ENCODE data around the gene DLGAP1.

DLGAP1 gene

GRCh38 chr18:3447068-3447894, 1007.8 kb downstream of the DLGAP1 start (continued):
- TF ChIP-seq PRDM4 (tag by site-specific recombination; IDR thresholded peaks at IDR 0.05) (0 out of 2 replicates have a peak, but pooled peaks have one; percentile 16), ZNF280C (tag by site-specific recombination; IDR thresholded peaks at IDR 0.05) (no peak), TCF7L2 (IDR thresholded peaks at IDR 0.05; ENCODE audit: borderline replicate concordance, low read depth, low read length) (no peak), GLIS2 (tag by site-specific recombination; IDR thresholded peaks at IDR 0.05) (peak; percentile 70), ZFP41 (tag by site-specific recombination; IDR thresholded peaks at IDR 0.05; ENCODE audit: borderline replicate concordance) (no peak), ZNF521 (tag by site-specific recombination; IDR thresholded peaks at IDR 0.05) (no peak), ZNF629 (tag by site-specific recombination; IDR thresholded peaks at IDR 0.05) (no peak; the same call in 1 of the 2 replicates), ZNF341 (tag by site-specific recombination; IDR thresholded peaks at IDR 0.05; ENCODE audit: low read depth) (no peak; the same call in 1 of the 2 replicates), ZNF624 (tag by site-specific recombination; IDR thresholded peaks at IDR 0.05) (no peak), KLF17 (tag by site-specific recombination; IDR thresholded peaks at IDR 0.05) (no peak), KLF9 (tag by site-specific recombination; IDR thresholded peaks at IDR 0.05; ENCODE audit: low read depth) (peak; percentile 14; the same call in 1 of the 2 replicates), ZNF266 (tag by site-specific recombination; IDR thresholded peaks at IDR 0.05; ENCODE audit: low read depth) (no peak), SP2 (tag by site-specific recombination; IDR thresholded peaks at IDR 0.05) (no peak), ZNF596 (tag by site-specific recombination; IDR thresholded peaks at IDR 0.05) (no peak)
- TF ChIP-seq, protein P1, sequence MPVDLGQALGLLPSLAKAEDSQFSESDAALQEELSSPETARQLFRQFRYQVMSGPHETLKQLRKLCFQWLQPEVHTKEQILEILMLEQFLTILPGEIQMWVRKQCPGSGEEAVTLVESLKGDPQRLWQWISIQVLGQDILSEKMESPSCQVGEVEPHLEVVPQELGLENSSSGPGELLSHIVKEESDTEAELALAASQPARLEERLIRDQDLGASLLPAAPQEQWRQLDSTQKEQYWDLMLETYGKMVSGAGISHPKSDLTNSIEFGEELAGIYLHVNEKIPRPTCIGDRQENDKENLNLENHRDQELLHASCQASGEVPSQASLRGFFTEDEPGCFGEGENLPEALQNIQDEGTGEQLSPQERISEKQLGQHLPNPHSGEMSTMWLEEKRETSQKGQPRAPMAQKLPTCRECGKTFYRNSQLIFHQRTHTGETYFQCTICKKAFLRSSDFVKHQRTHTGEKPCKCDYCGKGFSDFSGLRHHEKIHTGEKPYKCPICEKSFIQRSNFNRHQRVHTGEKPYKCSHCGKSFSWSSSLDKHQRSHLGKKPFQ (tag by site-specific recombination; IDR thresholded peaks at IDR 0.05), result no peak
- TF ChIP-seq, protein P2, sequence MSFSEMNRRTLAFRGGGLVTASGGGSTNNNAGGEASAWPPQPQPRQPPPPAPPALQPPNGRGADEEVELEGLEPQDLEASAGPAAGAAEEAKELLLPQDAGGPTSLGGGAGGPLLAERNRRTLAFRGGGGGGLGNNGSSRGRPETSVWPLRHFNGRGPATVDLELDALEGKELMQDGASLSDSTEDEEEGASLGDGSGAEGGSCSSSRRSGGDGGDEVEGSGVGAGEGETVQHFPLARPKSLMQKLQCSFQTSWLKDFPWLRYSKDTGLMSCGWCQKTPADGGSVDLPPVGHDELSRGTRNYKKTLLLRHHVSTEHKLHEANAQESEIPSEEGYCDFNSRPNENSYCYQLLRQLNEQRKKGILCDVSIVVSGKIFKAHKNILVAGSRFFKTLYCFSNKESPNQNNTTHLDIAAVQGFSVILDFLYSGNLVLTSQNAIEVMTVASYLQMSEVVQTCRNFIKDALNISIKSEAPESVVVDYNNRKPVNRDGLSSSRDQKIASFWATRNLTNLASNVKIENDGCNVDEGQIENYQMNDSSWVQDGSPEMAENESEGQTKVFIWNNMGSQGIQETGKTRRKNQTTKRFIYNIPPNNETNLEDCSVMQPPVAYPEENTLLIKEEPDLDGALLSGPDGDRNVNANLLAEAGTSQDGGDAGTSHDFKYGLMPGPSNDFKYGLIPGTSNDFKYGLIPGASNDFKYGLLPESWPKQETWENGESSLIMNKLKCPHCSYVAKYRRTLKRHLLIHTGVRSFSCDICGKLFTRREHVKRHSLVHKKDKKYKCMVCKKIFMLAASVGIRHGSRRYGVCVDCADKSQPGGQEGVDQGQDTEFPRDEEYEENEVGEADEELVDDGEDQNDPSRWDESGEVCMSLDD (tag by site-specific recombination; IDR thresholded peaks at IDR 0.05), result no peak
